Progenitor cell of endocrine pancreas (in vitro differentiated cells): ENCODE measurements around the gene LRRK2. TPM values are rescaled to one million over a fixed set of nuclear protein-coding genes. Genes with fewer than 3 reads are reported as not detected.

Source experiments
- DNase-seq: peaks from one replicate; pipeline ENCODE4 v3.0.0; 2021; ENCODE audit warnings: low spot score; ENCODE audit not compliant: unreplicated experiment
- H3K27ac Mint-ChIP-seq: 2 replicates; pipeline ENCODE4 v1.8.0; 2021; ENCODE audit warnings: mild to moderate bottlenecking, moderate library complexity, mixed read lengths
- H3K27me3 Mint-ChIP-seq: 2 replicates; pipeline ENCODE4 v1.8.0; 2021; ENCODE audit warnings: mixed read lengths
- H3K36me3 Mint-ChIP-seq: 2 replicates; pipeline ENCODE4 v1.8.0; 2022; ENCODE audit warnings: mixed read lengths; ENCODE audit not compliant: insufficient read depth
- H3K4me1 Mint-ChIP-seq: 2 replicates; pipeline ENCODE4 v1.8.0; 2021; ENCODE audit warnings: low read depth, mixed read lengths
- H3K4me3 Mint-ChIP-seq: 2 replicates; pipeline ENCODE4 v1.8.0; 2021; ENCODE audit warnings: low read depth, mild to moderate bottlenecking, moderate library complexity, mixed read lengths
- H3K9me3 Mint-ChIP-seq: 2 replicates; pipeline ENCODE4 v1.8.0; 2021; ENCODE audit warnings: low read depth, mixed read lengths
- CTCF ChIP-seq: fragments of 200-600 bp; sonication (generic); IDR thresholded peaks from one replicate; pipeline ENCODE4 v1.5.0; 2021; ENCODE audit warnings: antibody characterized with exemption, mild to moderate bottlenecking; ENCODE audit not compliant: unreplicated experiment
- total RNA-seq: library from RNA; stranded (reverse); gene quantifications from 2 replicates; pipeline ENCODE4 v1.2.1, GENCODE V29; 2021

Gene LRRK2
- total RNA-seq, 1 donor from 2014 or later, result 0.72 TPM

GRCh38 chr12:40183715-40184114 is 41.1 kb upstream of the LRRK2 start:
- TF ChIP-seq CTCF, result no peak
- Mint-ChIP-seq H3K4me1 (no peaks in the 10 kb centered on the region), H3K36me3 (peaks cover 3% of the 10 kb centered on the region), H3K27ac (no peak overlapping the region), H3K27me3 (no peaks in the 10 kb centered on the region), H3K4me3 (no peak overlapping the region), H3K9me3 (peaks cover 9% of the 10 kb centered on the region)
- DNase-seq, result no peak

- Mint-ChIP-seq H3K27ac (no peak overlapping the region), H3K9me3 (peaks cover 9% of the 10 kb centered on the region)
- no peak for TF ChIP-seq CTCF
These were observed 40.1 kb upstream of the LRRK2 start for GRCh38 chr12:40184493-40185302.

GRCh38 chr12:40185303-40185693 is 39.5 kb upstream of the LRRK2 start:
- TF ChIP-seq CTCF, result no peak
- Mint-ChIP-seq H3K9me3 (peaks cover 10% of the 10 kb centered on the region), H3K27me3 (no peaks in the 10 kb centered on the region), H3K27ac (no peak overlapping the region), H3K4me3 (no peak overlapping the region), H3K4me1 (no peaks in the 10 kb centered on the region), H3K36me3 (peaks cover 3% of the 10 kb centered on the region)
- DNase-seq, result no peak

More at GRCh38 chr12:40184493-40185302, 40.1 kb upstream of the LRRK2 start:
- no peaks in the 10 kb centered on the region for H3K27me3 Mint-ChIP-seq
- no peak overlapping the region for H3K4me3 Mint-ChIP-seq
- no peaks in the 10 kb centered on the region for H3K4me1 Mint-ChIP-seq
- peaks cover 3% of the 10 kb centered on the region for H3K36me3 Mint-ChIP-seq
- DNase-seq, result no peak

- Mint-ChIP-seq H3K36me3 (peaks cover 2% of the 10 kb centered on the region), H3K27me3 (no peaks in the 10 kb centered on the region), H3K9me3 (peaks cover 8% of the 10 kb centered on the region), H3K4me3 (no peak overlapping the region), H3K4me1 (no peaks in the 10 kb centered on the region), H3K27ac (no peak overlapping the region)
- no peak for TF ChIP-seq CTCF
- no peak for DNase-seq
These were observed 36.1 kb upstream of the LRRK2 start for GRCh38 chr12:40188558-40189320.

- no peak overlapping the region for H3K27ac Mint-ChIP-seq
- H3K4me1 Mint-ChIP-seq, result no peaks in the 10 kb centered on the region
- TF ChIP-seq CTCF, result no peak
- no peak overlapping the region for H3K4me3 Mint-ChIP-seq
- peaks cover 2% of the 10 kb centered on the region for H3K36me3 Mint-ChIP-seq
- DNase-seq, result no peak
- peaks cover 5% of the 10 kb centered on the region for H3K9me3 Mint-ChIP-seq
- no peaks in the 10 kb centered on the region for H3K27me3 Mint-ChIP-seq
These were observed 32.0 kb upstream of the LRRK2 start for GRCh38 chr12:40192704-40193255.
